Stimulated activated CD8-positive, alpha-beta memory T cell treated with anti-CD3 and anti-CD28 coated beads, Interleukin-15, amount 100 ng/mL, for 1 hour (primary cell): ENCODE measurements around the gene SDK2.

Source experiments
- DNase-seq: peaks from one replicate; pipeline ENCODE4 v3.0.0-alpha.2; 2020; ENCODE audit warnings: low read depth

SDK2 gene

DNA sequence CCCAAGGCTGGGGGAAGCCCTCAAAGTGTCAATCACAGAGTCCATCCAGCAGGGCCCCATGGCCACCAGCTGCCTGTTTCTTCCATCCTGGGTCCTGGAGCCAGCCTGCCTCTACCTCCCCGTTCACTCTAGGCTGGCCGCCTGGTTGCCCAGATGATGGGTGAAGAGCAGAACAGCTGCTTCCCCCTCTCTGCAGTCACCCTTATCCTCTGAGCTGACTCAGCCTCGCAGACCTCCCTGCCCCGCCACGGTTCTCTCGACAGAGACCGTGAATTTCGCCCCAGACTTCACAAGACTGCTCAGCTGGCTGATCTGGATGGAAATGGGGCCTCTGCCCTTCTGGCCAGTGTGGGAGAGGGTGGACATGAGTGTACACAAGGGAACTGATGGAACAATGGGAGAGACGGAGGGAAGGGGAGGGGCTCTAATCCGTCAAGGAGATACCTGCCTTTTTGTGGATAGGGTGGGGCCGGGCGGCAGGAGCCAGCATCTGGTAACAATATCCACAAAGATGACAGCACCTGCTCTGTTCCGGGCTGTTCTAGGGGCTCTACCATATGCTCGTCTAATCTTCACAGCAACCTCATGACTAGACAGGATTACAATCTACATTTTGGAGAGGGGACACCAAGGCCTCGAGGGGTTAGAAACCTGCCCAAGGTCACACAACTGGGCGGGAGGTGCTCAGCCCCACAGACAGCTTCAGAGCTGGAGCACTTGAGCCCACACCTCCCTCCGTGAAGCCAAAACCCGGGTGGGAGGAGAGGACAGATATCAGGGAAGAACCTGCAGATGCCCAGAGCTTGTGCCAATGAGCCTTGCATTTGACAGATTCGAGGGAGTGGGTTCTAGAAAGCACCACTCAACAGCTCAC lies 136.0 kb downstream of the SDK2 start:
- DNase-seq = no peak

DNA sequence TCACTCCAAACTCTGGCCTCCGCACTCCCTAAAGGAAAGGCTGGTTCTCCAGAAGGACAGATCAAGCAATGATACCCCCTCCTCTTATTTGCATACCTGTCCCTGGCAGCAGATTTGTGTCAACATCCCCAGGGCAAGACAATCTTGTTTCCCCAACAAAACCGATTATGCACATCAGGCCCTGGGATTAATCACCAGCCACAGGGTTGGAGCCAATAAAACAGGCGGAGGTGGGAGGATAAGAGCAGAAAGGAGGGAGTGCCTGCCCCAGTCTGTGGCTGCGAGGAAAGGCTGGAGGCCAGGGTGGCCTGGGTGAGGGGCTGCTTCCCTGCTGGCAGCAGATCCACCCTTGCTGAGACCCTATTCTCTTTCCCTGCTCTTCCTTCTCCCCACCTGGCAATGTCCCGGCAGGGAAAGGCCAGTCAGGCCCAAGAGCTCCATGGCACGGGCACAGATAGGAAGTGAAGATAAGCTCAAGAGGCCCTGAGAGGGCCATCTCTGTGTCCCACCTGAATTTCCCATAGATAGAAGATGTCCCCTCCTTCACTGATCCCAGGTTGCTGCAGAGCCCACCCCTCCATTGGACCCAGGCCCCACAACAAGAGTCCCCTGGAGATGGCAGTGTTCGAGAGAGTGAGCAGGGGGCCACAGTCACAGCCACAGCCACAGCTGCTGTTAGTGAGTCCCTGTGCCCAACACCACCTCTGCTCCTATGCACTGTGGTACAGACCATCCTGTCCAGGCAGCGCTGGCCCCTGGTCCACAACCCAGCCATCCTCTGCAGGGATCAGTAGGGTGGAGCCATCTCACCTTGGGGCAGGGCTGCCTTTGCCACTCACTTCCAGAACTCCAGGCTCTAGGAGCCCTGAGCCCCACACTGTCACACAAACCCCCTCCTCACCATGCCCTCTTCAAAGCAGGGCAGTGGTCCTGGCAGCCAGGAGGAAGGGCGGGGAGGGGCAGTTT lies 137.5 kb downstream of the SDK2 start:
- DNase-seq = no peak

DNA sequence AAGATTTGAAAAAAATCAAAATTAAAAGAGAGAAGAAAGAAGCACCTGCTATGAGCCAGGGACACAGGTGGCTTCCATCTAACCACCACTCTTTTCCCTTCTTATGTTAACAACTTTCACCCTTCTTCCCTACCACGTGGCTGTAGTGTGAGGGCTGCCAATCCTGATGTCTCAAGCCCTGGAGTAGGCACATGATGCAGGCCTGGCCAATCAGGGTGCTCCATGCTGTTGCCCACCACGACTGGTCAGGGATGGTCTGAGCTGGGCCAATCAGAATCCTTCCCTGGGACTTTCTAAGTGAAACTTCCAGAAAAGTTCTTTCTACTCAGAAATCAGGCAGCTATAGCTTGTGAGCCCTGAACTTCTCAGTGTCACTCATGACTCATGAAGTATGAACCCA lies 140.7 kb downstream of the SDK2 start:
- no peak for DNase-seq

DNA sequence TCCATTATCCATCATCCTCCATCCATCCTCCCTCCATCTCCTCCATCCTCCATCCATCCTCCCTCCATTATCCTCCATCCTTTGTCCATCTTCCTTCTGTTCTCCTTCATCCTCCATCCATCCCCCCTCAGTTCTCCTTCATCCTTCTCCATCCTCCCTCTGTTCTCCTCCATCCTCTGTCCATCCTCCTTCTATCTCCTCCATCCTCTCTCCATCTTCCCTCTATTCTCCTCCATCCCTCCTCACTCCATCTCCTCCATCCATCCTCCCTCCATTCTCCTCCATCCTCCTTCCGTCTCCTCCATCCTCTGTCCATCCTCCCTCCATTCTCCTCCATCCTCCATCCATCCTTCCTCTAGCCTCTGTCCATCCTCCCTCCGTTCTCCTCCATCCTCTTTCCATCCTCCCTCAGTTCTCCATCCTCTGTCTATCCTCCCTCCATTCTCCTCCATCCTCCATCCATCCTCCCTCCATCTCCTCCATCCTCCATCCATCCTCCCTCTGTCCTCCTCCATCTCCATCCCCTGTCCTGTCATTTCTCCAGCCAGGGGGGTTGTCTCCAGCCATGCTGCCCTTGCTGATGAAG lies 143.7 kb downstream of the SDK2 start:
- no peak for DNase-seq

DNA sequence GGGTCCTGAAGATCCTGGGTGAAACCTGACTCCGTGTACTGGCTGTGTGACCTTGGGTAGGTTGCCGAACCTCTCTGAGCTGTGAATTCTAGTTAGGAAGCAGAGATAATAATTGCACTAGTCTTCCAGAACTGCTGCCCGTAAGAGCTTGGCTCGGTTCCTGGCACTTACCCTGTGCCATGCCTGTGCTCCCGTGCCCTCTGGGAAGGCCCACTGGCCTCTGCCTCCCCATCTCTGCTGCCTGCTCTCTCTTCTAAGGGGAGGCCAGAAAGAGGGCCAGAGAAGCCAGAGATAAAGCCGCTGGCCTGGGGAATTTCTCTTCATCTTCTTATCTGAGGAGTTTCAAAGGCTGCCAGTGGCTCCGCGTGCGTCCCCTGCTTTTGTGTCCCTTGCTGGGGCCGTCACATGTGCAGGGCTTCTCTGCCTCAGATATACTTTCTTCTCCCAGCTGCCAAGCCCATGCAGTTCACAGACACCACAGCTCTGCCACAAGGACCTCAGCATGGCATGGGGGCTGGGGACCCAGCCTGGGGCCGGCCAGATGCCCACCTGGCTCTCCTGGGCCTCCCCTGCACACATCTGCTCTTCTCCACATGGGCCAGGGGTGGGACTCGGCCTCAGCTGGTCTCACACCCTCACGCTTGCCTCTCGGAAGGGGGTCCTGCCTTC lies 145.2 kb downstream of the SDK2 start:
- DNase-seq = no peak

DNA sequence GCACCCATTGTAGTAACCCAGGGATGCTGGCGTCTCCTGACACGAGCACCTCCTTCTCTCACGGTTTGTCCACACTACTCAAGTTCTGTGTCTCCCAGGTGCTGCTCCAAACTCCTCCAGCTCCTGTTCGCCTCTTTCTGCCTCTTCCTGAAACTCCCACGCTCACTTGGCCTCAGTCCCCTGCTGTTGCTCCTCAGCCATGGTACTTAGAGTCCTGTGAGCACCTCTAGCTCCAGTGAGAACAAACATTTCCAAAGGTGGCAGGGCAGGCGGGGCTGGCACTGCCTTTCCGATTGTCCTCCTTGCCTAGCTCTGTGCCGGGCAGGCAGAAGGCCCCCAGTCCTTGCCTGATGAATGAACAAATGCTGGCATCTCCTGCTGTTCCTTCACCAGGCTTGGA lies 146.1 kb downstream of the SDK2 start:
- no peak for DNase-seq

DNA sequence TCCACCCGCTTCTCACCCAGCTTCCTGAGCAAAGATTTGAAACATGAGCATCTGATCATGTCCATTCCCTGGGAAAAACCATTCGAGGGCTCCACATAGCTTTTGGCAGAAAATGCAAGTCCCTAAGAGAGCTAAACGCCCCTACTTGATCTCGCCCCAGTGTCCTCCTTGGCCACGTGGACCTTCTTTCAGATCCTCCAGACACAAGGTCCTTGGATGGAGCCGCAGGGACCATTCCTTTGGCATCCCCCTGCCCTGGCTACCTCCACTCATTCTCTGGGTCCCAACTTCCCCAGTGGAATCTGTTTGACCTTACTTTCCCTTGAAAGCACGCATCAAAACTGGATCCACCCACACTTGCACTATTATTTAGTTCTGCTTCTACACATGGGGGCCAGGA lies 146.5 kb downstream of the SDK2 start:
- DNase-seq = no peak

DNA sequence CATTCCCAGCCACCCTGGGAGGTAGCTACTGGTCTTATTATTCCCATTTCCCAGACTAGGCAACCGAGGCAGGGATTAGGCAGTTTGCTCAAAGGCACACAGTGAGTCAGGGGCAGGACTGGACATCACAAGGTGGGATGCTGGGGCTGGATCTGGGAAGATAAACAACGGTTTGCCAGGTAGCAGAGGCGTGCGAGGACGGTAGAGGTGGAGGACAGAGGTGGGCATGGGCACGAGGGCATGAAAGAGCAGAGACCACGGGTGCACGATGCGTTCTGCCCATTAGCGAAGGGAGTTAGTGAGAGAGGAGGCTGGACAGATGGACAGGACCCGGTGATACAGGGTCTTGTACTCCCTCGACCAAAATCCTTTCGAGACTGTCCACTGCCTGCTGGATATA lies 148.0 kb downstream of the SDK2 start:
- no peak for DNase-seq

DNA sequence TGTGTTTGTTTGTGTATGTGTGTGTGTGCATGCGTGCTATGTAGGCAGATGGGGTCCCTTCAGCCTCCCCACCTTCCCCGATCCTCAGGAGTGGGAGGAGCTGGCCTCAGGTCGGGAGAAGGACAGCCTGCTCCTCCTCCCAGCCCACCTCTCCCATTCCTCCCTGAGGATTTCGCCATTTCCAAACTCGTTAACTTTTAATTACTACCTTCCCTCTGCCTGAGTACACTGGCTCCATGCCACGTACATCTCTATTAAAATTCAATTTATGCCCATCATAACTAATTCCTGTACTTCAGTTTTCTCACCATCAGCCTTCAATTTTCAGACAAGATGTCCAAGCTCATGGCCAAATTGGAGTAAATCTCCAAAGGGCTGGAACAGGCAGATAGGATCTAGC lies 148.6 kb downstream of the SDK2 start:
- no peak for DNase-seq

DNA sequence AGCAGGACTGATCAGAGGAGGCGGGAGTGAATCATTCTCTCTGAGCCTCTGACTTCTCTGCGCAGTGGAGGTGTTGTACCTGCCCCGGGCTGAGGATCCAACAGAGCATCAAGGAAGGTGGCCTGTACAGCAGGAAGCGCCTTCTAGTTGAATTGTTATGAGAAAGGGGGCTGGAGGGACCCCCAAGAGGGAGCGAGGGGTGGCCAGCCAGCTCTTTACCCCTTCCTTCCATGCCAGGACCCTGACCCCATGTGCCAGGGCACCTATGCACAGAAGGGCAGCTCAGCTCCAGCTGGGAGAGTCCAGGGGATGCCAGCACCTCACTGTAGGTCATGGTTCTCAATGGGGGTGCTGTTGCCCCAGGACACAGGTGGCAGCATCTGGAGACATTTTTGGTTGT lies 149.3 kb downstream of the SDK2 start:
- no peak for DNase-seq

DNA sequence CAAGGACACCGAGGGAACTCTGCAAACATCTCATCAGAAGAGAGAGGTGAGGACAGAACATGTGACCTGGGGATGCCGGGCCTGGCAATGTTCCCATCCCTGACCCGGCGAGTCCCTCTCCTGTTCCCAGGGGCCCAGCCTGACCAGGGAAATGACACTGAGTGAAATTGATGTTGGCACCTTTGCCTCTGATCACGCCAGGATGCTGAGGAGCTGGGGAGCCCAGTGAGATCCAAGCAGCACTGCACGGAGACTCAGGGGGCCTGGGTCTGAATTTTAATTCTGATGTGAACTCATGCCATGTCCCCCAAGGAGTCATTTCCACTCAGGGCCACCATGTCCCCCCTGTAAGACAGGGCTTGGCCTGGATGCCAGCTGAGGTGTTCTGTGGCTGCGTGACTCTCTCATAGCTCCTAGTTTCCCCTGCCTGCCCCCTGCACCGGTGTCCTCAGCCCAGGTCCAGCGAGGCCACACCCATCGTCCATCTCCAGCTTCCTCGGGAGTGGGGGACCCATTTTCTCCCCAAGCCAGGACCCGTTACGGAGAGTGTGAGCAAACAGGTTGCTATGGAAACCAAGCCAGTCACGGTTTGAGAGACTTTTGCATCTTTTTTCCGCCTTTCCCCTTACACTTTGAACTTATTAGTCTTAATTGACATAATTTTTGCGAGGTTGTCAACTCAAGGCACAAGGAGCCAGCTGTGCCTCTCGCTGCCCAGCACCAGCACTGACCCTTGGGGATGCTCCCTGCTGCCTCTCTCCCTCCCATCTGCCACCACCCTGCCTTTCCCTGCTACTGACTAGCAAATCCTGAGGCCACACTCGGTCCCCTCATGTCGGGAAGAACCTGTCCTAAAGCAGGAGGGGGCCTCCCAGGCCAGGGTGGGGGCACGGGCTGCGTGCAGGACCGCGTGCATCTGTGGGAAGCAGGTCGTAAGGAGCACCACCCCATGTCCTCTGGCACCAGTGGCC lies 150.0 kb downstream of the SDK2 start:
- DNase-seq = no peak

DNA sequence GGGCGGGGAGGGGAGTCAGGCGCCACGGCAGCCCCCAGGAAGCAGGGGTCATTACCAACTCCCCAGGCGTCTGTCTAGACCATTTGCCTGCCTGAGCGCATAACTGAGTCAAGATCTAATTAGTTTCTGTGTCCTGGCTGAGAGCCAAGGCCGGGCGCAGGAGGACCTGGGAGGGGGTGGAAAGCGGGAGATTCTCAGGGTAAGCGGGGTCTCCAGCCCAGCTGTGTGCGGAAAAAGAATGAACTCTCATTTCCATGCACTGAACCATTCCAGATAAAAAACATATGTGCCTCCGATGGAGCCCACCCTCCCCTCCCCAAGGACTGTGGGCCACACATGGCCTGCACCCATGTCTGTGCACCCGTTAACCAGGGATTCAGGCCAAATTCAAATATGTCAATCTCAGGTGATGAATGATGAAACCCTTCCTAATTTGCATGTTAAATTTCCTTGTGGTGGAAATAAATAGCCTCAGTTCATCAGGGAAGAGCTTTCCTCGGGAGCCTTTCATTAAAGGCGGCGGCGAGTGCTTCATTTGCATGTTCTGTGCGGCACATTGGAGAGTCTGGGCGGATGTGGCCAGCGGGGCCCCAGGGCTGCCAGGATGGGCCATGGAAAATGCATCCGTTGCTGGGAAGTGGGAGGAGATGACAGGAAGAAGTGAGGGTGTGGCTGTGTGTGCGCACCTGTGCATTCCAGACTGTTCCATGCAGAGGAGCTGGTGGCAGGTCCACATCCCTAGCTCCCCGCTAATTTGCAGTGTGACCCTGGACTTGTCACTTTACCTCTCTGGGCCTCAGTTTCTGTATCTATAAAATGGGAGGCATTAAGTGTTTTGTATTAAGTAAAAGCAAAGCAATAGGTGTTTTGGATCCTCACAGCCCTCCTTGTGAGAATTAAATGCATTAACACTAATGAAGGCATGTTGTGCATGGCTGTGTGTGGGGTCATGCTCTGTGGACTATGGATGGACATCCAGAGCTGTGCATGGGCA lies 151.1 kb downstream of the SDK2 start:
- no peak for DNase-seq

DNA sequence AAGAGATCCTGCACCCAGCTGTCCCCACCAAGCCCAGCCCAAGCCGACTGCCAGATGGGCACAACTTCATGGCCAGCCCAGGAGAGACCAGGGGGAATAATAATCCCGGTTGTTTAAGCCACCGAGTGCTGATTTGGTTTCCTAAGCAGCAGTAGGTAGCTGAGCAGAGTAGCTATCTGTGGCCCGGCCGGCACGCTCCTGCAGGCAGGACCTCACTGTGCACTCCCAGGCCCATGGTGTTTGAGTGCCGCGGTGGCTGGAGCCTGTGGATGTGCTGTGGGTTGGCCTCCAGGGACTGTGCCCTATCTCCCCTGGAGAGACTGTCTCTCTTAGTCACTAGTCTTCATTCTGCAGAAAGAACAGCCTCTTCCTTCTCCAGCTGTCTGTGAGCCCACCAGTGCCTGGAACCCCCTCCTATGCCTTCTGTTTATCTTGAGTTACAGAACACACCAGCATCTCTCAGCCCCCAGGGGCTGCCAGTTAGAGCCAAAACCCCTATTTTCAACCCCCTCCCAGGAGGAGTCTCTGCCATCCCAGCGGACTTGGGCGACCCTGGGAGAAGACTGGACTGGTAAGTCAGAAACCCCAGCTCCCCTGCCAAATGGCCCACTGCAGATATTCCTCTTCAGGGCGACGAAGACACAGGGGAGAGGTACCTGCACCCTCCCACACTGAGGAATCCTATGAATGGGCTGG lies 152.0 kb downstream of the SDK2 start:
- DNase-seq = no peak

DNA sequence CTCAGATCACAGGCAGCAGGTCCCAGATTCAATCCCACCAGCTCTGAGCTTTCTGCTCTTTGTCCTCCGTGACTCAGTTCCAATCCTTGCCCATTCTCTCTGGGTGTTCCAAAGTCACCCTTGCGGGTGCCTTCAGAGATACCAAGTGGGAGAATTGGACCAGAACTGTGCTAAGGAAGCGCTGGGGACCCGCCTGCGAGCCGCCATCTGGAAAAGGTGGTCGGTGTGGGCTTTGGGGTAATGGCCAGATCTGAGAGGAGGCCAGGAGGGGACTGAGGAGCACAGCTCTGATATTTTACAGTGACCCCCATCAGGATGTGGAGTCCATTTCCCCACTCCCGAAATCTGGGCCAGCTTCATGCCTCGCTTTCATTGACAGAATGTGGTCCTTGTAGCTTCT lies 152.6 kb downstream of the SDK2 start:
- DNase-seq = no peak

DNA sequence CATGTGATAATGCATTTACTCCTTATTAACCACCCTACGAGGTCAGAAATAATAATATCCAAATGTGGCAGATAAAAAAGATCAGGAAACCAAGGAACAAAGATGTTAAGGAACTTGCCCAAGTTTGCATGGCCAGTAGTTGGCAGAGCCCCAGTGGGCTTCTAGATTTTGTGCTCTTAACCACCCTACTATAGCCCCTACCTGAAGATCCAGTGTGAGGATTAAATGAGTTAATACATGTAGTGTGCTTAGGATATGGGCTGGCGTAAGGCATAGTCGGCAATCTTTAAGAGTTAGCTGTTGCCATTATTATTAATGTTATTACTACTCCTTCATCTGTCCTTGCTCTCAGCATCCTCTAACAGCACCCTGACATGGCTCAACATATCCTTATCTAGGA lies 153.4 kb downstream of the SDK2 start:
- no peak for DNase-seq

DNA sequence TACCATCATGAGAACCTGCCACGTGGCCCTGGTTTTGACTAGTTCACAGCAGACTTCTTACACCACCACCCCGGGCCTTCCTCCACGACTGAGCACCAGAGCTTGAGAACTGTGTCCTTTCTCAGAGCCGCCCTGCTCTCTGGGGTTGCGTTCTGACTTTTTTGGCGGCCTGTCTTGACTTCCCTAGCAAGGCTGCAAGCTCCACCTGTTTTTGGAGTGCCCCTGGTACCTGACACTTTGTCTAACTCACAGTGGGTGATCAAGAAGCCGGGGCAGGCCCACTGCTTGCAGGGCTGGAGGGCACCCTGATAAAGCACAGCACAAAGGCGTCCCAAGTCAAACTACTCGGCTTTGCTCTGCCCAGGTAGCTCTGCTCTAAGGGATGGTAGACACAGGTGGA lies 154.3 kb downstream of the SDK2 start:
- no peak for DNase-seq

DNA sequence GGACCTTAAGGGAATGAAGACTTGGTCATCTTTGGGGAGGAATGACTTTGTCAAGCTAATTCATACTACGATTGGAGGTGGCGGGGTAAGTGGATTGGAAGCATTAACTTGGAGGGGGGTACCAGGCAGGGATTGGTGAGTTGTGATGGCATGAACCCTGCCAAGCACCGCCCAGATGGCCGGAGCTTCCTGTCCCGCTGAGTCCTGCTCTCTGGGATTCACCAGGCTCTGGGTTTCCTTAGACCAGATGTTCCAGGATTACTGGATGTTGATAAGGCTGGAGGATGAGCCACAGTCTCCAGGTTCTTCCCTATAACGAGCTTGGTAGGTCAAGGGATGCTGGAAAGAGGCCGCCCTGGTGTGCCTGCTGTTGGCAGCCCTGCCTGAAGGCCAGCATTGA lies 154.9 kb downstream of the SDK2 start:
- no peak for DNase-seq

DNA sequence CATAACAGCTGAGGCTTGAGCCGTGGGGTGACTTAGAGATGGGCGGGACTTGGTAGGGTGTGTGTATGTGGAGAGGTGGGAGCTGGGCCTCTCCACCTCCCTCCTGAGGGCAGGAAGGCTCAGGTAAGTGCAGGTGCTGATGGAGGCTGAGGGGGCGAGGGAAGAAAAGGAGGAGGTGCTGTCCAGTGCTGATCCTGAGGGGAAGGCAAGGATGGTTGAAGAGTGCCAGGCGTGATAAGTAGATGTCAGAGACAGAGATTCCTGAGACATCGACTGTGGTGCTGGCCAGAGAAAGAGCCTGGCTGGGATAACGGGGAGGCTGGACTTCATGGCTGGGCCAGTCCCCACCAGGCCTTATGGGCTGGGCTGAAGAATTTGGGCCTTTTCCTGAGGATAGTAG lies 159.1 kb downstream of the SDK2 start:
- DNase-seq = no peak

DNA sequence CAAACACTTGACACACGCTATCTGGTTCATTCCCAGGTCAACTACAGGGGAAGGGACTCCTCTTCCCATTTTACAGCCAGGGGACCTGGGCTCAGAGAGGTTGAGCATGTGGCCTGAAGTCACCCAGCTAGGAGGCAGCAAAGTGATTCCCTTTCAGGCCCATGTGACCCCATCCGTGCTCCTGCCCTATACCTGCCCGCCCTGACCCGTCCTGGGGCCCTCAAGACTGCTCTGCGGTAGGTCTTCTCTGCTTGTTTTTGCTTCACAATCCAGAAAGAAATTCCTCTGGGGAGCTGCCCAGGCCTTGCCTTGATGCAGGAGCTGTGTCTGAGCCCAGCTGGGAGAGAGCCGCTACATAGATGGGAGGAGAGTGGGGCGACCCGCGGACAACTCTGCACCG lies 161.4 kb downstream of the SDK2 start:
- no peak for DNase-seq
